Naive thymus-derived CD8-positive, alpha-beta T cell (primary cell): ENCODE results near the gene SMLR1. TPM values are rescaled to one million over a fixed set of nuclear protein-coding genes. Genes with fewer than 3 reads are reported as not detected.

ENCODE experiments used
- polyA plus RNA-seq, 3 donors: library from polyadenylated mRNA; unstranded; fragments of 300-500 nt; fragmentation: Illumina TruSeq; gene quantifications; one replicate each; pipeline ENCODE4 v1.2.3, GENCODE V29; 2021
- total RNA-seq, 8 experiments: library from RNA in 2 of 8; stranded (reverse) in 2 of 8; gene quantifications; one replicate each; pipeline ENCODE4 v1.2.3 and lab custom pipeline; 2021 to 2026

SMLR1 gene
- total and polyA plus RNA-seq, 5 experiments from 2014 or later: not detected

Other genes starting within 250 kb of the SMLR1 start
- gene EPB41L2, start 235.8 kb downstream of the SMLR1 start, total RNA-seq: 10 to 100 TPM; 22.0 to 31.1 TPM
- gene EPB41L2, start 235.8 kb downstream of the SMLR1 start, polyA plus RNA-seq: 1 to 10 TPM; 1.8 to 3.3 (median 2.4) TPM